Pons (tissue), 1 donor: Measurements from ENCODE around the gene HIF1AN.

Experiments
- DNase-seq: peaks from one replicate; pipeline ENCODE4 v3.0.0-alpha.2; 2016; ENCODE audit warnings: low spot score

HIF1AN gene

GRCh38 chr10:100522107-100522801, 13.5 kb upstream of the HIF1AN start:
- no peak for DNase-seq

DNA sequence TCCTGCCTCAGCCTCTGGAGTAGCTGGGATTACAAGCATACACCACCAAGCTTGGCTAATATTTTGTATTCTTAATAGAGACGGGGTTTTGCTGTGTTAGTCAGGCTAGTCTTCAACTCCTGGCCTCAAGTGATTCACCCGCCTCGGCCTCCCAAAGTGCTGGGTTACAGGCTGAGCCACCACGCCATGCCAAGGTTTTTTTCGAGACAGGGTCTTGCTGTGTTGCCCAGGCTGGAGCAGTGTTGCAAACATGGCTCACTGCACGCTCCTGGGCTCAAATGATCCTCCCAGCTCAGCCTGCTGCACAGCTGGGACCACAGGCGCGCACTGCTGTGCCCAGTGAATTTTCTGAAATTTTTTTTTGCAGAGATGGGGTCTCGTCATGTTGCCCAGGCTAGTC, 12.8 kb upstream of the HIF1AN start:
- no peak for DNase-seq

GRCh38 chr10:100524206-100524605, 11.5 kb upstream of the HIF1AN start:
- DNase-seq, result no peak

DNA sequence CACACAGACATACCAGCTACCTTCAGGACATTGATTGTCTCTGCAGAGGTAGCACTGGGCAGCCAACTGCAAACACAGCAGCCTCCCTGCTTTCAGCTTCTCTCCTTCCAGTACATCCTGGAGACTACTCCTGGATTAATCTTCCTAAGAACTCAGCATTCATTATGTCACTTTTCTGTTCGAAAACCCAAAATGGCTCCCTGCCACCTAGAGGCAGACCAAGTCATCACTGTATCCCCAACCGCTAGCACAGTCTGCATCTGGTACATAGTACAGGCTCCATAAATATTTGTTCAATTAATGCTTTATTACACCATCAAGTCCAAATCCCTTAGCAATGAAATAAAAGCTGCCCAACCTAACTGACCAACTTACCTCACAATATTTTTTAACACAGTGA, 11.1 kb upstream of the HIF1AN start:
- no peak for DNase-seq

DNA sequence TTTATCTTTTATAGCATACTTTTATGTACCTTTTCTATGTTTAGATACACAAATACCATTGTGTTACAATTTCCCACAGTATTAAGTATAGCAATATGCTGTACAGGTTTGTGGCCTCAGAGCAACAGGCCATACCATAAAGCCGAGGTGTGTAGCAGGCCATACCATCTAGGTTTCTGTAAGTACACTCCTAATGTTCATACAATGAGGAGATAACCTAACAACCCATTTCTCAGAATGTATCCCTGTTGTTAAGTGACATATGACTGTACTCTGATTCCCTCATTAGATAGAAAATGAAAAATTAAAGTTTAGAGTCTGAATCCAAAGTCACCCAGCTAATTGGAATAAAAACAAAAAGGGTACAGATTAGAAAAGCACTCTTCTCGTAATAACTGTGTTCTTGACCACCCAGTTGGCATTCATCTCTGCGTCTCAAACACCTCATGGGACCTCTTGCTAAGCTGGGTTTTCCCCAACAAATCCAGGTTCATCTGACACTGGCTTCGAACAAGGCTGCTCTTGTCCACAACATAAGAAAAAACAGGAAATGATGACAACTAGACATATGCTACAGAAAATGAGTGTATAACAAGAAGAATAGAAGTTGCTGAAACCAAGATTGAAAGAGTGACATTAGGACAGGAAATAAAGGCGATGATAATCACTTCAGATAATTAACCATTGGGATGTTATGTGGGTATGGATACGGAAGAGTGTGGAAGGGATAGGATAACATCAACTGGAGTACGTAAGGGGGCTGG, 7.4 kb upstream of the HIF1AN start:
- DNase-seq, result peak; percentile 19

DNA sequence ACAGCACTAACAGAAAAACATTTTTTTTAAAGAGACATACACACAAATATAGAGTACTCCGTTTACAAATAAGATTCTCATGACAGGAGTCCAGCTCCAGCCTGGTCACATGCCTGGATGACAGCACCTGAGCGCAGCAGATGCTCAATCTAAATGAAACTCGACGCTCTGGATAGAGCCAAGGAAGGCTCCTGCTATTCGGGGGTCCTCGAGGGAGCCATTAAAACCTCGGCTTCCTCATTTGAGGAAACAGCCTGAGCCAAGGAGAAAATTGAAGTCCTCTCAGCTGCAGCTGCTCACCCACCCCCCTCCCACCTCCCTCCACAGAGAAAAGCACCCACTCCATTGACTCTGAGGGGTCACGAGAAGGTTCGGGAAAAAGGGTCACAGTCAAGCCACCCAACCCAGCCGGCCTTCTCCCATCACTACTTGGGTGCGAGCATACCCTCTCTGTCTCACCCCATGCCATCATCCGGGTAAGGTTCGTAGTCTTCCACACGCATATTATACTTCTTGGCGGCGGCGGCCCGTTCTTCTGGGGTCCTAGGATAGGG, 6.7 kb upstream of the HIF1AN start:
- peak; percentile 17 for DNase-seq

DNA sequence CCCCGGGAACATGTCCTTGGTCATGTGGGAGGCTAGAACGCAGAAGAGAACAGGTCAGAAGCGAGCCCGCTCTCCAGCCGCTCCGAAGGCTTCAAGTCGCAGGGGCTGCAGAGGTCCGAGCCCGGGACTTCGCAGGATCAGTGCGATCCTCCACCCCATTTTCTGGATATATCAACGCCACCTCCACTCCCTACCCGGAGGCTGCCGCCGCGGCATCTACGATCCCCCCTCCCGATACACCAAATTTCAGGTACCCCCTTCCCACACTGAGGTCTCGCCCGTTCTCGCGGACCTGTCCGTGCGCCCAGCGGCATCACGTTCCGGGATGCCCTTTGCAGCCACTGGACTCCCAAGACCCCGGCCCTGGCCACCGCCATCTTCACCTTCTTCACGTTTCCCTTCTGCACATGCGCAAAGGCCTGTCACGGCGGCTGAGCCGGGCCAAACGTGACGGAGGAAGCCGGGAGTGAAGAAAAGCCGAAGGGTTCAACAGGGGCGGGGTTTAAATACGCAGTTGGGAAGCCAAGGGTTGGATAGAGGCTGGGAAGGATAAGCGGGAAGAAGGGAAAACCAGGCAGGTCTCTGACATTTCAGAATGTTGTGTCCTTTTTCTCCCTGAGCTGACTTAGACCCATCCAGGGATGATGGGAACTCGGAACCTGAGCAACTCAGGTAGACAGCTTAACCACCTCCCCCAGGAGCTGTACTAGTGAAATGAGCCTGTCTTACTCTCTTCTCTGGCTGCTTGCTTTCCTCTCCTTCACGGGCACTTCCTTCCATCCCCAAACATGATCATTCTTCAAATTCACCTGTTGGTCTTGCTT, 6.1 kb upstream of the HIF1AN start, which contains the start of gene NDUFB8:
Gene NDUFB8 (minus strand): TSS at position 397 of the 824 bp plus-strand sequence. CDS start 20 bp downstream, at position 377.
- peak; percentile 91 for DNase-seq

DNA sequence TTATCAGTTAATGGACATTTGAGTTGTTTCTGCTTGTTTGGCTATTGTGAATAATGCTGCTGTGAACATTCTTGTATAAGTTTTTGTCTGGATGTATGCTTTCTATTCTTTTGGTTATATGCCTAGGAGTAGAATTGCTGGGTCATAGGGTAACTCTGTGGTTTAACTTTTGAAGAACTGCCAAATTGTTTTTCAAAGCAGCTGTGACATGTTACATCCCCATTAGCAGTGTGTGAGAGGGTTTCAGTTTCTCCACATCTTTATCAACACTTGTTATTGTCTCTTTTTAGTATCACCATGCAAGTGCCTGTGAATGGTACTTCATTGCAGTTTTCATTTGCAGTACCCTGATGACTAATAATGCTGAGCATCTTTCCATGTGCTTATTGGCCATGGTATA, 4.0 kb upstream of the HIF1AN start:
- DNase-seq, result no peak

DNA sequence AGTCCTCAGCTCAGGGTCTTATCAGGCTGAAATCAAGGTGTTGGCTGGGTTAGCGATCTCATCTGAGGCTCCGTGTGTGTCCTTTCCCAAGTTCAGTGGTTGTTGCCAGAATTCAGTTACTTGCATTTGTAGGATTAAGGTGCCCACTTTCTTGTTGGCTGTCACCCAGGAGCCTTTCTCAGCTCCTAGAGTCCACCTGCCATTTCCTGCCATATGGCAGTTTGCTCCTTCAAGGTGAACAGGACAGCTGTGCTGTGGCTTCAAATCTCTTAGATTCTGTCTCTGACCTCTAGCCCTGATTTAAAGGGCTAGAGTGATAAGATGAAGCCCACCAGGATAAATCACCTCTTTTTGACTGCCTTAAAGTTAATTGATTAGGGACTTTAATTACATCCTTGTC, 1.0 kb upstream of the HIF1AN start:
- DNase-seq, result peak; percentile 26

DNA sequence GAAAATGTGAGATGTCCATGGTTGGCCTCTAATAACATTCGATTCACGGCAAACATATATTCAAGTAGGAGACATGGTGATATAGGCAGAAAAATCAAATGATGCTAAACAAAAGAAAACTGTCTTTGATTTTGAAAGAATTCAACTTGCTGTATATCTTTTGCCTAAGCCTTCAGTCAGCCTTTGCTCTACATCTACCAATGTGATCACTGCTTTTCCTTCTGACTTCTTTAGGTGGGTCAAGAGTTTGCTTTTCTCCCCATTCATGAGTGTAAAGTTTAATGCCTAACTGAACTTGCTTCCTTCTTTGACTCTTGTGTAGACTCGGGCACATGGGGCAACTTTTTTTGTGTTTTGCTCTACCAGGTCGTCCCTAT, 417 bp upstream of the HIF1AN start:
- no peak for DNase-seq

DNA sequence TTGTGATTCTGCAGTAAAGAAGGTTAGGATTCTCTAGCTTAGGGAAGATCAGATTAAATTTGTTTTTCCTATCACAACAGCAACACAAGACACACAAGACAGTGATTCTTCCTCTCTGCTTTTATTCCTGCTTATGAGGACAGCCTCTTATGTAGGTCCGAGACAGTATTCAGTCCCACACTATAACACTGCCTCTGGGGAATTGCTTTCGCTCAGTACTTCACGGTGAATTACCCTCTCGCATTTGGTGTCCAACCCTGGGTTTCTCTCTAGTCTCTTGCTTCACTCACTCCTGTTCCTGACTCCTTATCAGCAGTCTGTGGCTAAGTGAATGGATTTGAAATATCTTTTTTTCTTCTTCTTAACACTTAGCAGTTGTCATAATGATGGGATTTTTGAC, 1.7 kb downstream of the HIF1AN start:
- no peak for DNase-seq

GRCh38 chr10:100544950-100545349, 9.2 kb downstream of the HIF1AN start:
- no peak for DNase-seq

DNA sequence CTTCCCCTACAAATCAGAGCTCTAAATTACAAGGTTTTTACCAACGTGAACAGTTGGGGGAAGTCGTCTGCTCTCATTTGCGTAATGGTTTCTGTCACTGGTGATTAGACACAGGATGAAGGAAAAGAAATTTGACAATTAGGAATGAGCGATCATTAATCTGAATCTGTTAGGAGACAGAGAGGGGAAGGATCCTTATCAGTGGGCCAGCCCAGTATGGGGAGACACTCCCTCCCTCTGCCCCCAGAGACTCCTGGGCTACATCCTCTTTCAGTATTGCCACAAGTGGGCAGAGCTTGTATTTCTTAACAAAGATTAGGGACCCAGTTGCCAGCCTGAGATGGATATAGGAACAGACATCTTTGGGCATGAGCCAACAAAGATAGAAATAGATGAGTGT, 15.5 kb downstream of the HIF1AN start:
- DNase-seq, result no peak

DNA sequence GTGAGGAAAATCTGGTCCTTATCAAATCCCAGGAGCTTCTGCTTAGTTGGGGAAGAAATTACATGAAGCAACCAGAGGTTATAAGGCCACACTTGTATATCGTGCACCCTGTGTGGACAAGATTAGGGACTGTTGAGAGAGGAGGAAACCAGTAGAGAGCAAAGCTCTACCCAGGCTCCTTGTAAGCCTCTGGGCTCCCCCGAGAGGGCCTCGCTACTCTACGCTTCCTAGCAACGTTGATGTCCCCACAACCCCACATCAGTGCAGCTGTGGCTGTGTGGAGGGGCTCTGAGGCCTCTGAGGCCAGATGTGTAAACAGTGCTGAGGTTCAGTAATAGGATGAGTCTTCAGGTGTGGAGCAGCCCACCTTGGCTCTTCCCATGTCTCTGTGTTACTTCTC, 16.0 kb downstream of the HIF1AN start:
- no peak for DNase-seq

- no peak for DNase-seq
Measured at GRCh38 chr10:100553929-100554328, 18.2 kb downstream of the HIF1AN start.

GRCh38 chr10:100554902-100555301, 19.2 kb downstream of the HIF1AN start:
- no peak for DNase-seq

- no peak for DNase-seq
Measured at GRCh38 chr10:100560248-100560647, 24.5 kb downstream of the HIF1AN start.

DNA sequence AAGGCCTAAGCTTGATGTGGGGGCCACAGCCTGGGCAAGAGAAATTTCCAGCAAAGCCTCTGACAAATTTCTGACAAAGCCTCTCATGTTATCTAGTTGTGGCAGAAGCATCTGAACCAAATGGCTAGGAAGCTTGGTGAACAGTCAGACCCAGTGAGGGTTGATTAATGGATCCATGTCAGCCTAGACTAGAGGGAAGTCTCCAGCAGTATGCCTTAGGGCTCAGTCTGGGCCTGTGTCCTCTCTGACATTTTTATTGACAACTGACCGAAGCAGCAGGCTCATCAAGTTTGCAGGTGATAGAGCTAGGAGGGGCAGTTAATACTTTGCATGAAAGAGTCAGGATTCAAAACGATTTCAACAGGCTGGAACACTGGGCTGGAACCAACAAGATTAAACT, 25.3 kb downstream of the HIF1AN start:
- DNase-seq, result no peak

DNA sequence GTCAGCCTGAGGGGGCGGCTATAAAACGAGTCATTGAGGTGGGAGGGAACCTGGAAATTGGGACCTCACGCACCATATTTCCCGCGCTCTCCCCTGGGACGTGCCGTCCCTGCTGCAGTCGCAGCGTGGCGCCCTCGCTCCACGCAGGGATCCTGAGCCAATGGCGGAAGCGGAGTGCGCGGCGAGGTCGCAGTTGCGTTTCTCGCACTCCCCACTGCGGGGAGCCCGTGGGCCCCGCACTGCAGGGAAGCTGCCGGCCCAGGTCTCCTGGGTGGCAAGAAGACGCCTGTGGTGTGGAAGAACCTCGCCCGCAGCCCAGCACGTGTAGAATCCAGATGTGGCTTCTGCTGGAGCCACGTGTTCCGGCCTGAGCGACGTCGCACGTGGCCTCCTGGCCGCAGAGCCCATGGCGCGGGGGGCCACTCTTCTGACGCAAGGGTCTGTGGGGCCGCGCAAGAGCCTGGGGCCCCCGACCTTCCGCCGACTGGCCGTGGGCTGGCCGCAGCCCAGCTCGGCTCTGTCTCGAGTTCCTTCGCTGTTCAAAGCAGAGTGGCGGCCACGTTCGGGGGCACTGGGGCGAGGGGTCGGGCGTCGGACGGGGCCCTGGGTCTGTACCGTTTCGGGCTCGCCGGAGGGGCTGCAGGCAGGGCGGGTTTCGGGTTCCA, 26.4 kb downstream of the HIF1AN start:
- peak; percentile 60 for DNase-seq

DNA sequence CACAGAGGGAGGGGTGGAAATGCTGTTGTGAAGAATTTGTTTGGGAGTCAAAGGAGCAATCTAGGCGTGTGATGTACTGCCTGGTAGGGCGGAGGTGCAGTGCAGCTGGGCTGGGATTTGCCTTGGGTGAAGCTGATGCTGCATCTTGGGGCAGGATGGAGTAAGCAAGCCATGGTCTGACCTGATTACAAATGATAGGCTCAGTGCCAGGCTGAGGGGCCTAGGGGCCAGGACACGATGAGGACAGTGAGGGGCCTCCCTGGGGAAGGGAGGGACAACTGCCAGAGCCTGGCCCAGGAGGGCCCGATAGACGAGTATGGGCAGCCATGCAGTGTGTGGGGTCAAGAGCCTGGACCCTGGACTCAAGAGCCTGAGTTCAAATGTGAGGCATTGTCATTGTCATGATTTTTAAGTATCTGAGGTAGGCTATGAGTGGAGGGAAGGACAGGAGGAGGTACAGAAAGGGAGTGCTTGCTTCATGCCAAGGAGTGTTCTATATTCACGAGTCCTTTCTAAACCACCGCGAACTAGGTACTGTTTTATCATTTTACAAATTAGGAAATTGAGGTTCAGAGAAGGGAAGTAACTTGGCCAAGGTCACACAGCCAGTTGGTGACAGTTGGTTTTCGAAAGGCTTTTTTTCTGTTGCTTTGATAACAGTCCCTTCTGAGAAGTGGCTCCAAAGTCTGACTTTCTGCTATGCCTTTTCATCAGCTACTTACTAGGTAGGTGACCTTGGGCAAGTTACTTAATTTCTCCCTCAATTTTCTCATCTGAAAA, 29.7 kb downstream of the HIF1AN start:
- DNase-seq, result no peak

- DNase-seq, result no peak
Measured at GRCh38 chr10:100566561-100566960, 30.8 kb downstream of the HIF1AN start.
